Parathyroid adenoma (tissue), 2 donors: ENCODE results near the gene CYP8B1.

Experiments used
- H2AFZ ChIP-seq: fragments of 300-600 bp; sonication (generic); one replicate; pipeline ENCODE4 v1.7.0; 2017; ENCODE audit warnings: antibody characterized with exemption, mild to moderate bottlenecking
- H3K27ac ChIP-seq: fragments of 300-600 bp; sonication (generic); one replicate; pipeline ENCODE4 v1.7.0; 2017
- H3K27me3 ChIP-seq: fragments of 300-600 bp; sonication (generic); one replicate; pipeline ENCODE4 v1.7.0; 2017; ENCODE audit warnings: low read length; ENCODE audit not compliant: control insufficient read depth, insufficient read depth
- H3K36me3 ChIP-seq: fragments of 300-600 bp; sonication (generic); one replicate; pipeline ENCODE4 v1.7.0; 2017; ENCODE audit warnings: low read length; ENCODE audit not compliant: control insufficient read depth, insufficient read depth
- H3K4me1 ChIP-seq: fragments of 300-600 bp; sonication (generic); one replicate; pipeline ENCODE4 v1.7.0; 2017; ENCODE audit warnings: control low read depth
- H3K4me2 ChIP-seq: fragments of 300-600 bp; sonication (generic); one replicate; pipeline ENCODE4 v1.7.0; 2017; ENCODE audit warnings: low read length
- H3K4me3 ChIP-seq: fragments of 300-600 bp; sonication (generic); one replicate; pipeline ENCODE4 v1.7.0; 2017; ENCODE audit warnings: low read depth, low read length
- H3K79me2 ChIP-seq: fragments of 300-600 bp; sonication (generic); one replicate; pipeline ENCODE4 v1.7.0; 2017; ENCODE audit warnings: control low read depth
- H3K9ac ChIP-seq: fragments of 300-600 bp; sonication (generic); one replicate; pipeline ENCODE4 v1.7.0; 2017; ENCODE audit warnings: mild to moderate bottlenecking
- H3K9me3 ChIP-seq: fragments of 300-600 bp; sonication (generic); one replicate; pipeline ENCODE4 v1.7.0; 2017; ENCODE audit warnings: low read length; ENCODE audit not compliant: control insufficient read depth
- CTCF ChIP-seq: fragments of 300-600 bp; sonication (generic); IDR thresholded peaks from one replicate; pipeline ENCODE4 v1.7.0; 2017; ENCODE audit warnings: antibody characterized with exemption, mild to moderate bottlenecking
- donor health status: primary hyperparathyroidism.

Gene CYP8B1

DNA sequence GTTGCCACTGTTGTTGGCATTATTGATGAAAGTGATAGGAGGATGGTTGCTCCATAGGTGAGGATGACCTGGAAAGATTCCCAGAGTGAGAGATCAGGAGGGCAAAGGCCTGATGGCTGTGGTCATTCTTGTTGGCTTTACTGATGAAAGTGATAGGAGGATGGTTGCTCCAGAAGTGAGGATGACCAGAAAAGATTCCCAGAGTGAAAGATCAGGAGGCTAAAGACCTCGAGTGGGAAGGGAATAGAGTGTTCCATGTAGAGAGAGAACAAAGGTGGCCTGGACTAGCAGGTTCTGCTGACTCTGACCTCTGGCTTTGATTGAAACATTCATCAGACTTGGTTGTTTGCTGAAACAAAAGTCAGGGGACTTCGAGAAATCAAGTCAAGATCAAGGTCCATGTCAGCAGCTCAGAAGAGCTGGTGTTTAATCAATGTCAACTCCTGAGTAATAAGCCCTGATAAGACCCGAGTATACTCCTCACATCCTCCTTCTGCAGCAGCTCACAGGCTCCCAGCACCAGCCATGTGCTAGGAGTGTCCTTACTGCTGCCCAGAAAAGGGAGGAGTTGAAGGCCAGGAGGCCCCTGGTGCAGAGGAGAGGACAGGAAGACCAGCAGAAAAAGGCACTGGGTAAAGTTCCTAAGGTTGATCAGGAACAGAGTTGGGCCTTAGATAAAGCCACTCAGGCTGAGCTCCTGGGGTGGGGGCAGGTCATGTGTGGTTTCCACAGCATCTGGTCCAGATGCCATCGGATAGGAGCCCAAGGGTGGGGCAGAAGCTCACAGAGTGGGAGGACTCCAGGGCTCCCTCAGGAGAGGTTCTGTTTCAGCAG lies 19.9 kb downstream of the CYP8B1 start:
- Histone ChIP-seq H3K79me2 (no peaks in the 10 kb centered on the region), H3K36me3 (no peaks in the 10 kb centered on the region), H3K4me3 (no peak overlapping the region), H3K27ac (no peak overlapping the region), H3K9ac (no peak overlapping the region), H3K9me3 (no peaks in the 10 kb centered on the region), H3K4me1 (no peaks in the 10 kb centered on the region), H3K27me3 (no peaks in the 10 kb centered on the region), H2AFZ (no peak overlapping the region), H3K4me2 (no peak overlapping the region)
- no peak for TF ChIP-seq CTCF

DNA sequence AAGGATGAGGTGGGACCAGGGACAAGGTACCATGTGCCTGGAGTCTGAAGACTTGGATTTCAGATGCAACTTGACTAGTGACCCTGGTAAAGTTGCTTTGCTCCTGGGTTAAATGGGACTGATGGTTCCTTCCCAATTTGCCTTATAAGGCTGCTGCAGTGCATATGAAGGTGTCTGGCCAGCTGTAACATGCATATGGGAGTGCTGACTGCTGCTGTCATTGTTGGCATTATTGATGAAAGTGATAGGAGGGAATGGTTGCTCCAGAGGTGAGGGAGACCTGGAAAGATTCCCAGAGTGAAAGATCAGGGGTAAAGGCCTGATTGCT lies 20.5 kb downstream of the CYP8B1 start:
- no peak overlapping the region for H3K27ac ChIP-seq
- no peak for TF ChIP-seq CTCF
- H3K4me1 ChIP-seq = no peaks in the 10 kb centered on the region
- no peak overlapping the region for H3K9ac ChIP-seq
- H3K27me3 ChIP-seq = no peaks in the 10 kb centered on the region
- H3K36me3 ChIP-seq = no peaks in the 10 kb centered on the region
- no peaks in the 10 kb centered on the region for H3K9me3 ChIP-seq
- H3K4me3 ChIP-seq = no peak overlapping the region
- H3K79me2 ChIP-seq = no peaks in the 10 kb centered on the region
- no peak overlapping the region for H3K4me2 ChIP-seq
- H2AFZ ChIP-seq = no peak overlapping the region

GRCh38 chr3:42853739-42854302 lies 21.9 kb downstream of the CYP8B1 start:
- Histone ChIP-seq H3K27me3 (no peaks in the 10 kb centered on the region), H3K36me3 (no peaks in the 10 kb centered on the region), H3K4me1 (no peaks in the 10 kb centered on the region), H3K4me2 (no peak overlapping the region), H3K4me3 (no peak overlapping the region), H3K79me2 (no peaks in the 10 kb centered on the region), H3K9me3 (no peaks in the 10 kb centered on the region), H3K9ac (no peak overlapping the region), H2AFZ (no peak overlapping the region), H3K27ac (no peak overlapping the region)
- no peak for TF ChIP-seq CTCF

- H3K36me3 ChIP-seq = no peaks in the 10 kb centered on the region
- H3K9ac ChIP-seq = no peak overlapping the region
- H3K4me2 ChIP-seq = no peak overlapping the region
- H3K4me3 ChIP-seq = no peak overlapping the region
- no peak overlapping the region for H3K27ac ChIP-seq
- no peak for TF ChIP-seq CTCF
- H2AFZ ChIP-seq = no peak overlapping the region
- no peaks in the 10 kb centered on the region for H3K4me1 ChIP-seq
- no peaks in the 10 kb centered on the region for H3K9me3 ChIP-seq
- H3K79me2 ChIP-seq = no peaks in the 10 kb centered on the region
- H3K27me3 ChIP-seq = no peaks in the 10 kb centered on the region
These were observed 22.6 kb downstream of the CYP8B1 start for GRCh38 chr3:42853056-42853455.

- no peaks in the 10 kb centered on the region for H3K79me2 ChIP-seq
- no peak overlapping the region for H3K9ac ChIP-seq
- no peak overlapping the region for H3K4me3 ChIP-seq
- no peak overlapping the region for H2AFZ ChIP-seq
- no peak overlapping the region for H3K27ac ChIP-seq
- no peaks in the 10 kb centered on the region for H3K4me1 ChIP-seq
- no peaks in the 10 kb centered on the region for H3K27me3 ChIP-seq
- no peaks in the 10 kb centered on the region for H3K36me3 ChIP-seq
- H3K9me3 ChIP-seq = no peaks in the 10 kb centered on the region
- H3K4me2 ChIP-seq = no peak overlapping the region
- TF ChIP-seq CTCF = no peak
These were observed 23.2 kb downstream of the CYP8B1 start for GRCh38 chr3:42852441-42852840.
